ENCODE measurements around the gene HDHD5. TPM values are rescaled to one million over a fixed set of nuclear protein-coding genes. Genes with fewer than 3 reads are reported as not detected.

The HDHD5 gene
- total RNA-seq, 1 experiment from 2014 or later: 68.4 TPM

- no CpG with 5 or more reads among the region's 7 CpGs for WGBS (ENCODE audit: extremely low coverage, insufficient read length, low lambda C conversion rate)
- no peak overlapping the region for H4K8ac ChIP-seq (replicated peaks; ENCODE audit: insufficient read length, low read depth, low read length)
These were observed 63.0 kb downstream of the HDHD5 start for GRCh38 chr22:17096071-17096470.

More at GRCh38 chr22:17096071-17096470, 63.0 kb downstream of the HDHD5 start:
- no peak for TF ChIP-seq CTCF (conservative IDR thresholded peaks at IDR 0.05)
- Histone ChIP-seq H2BK12ac (ENCODE audit: insufficient read length, low read depth, low read length) (no peak overlapping the region), H3T11ph (ENCODE audit: low read length) (no peak overlapping the region), H3K79me1 (ENCODE audit: insufficient read depth, low read depth, low read length, poor library complexity, severe bottlenecking) (peaks cover 5% of the 10 kb centered on the region), H3K23ac (ENCODE audit: insufficient read length, low read depth, low read length) (no peak overlapping the region), H4K91ac (ENCODE audit: insufficient read length, low read depth, low read length) (no peak overlapping the region), H3K4me2 (ENCODE audit: insufficient read depth, insufficient read length, low read length) (no peak overlapping the region), H3K14ac (ENCODE audit: insufficient read depth, low read length) (no peak overlapping the region), H2AFZ (ENCODE audit: low read length) (no peak overlapping the region), H3K27me3 (ENCODE audit: insufficient read depth, low read length) (no peaks in the 10 kb centered on the region), H2BK120ac (ENCODE audit: low read depth, low read length, poor library complexity, severe bottlenecking) (no peak overlapping the region), H3K9me3 (ENCODE audit: control insufficient read depth, low read depth, low read length) (no peaks in the 10 kb centered on the region), H4K5ac (ENCODE audit: insufficient read length, low read depth, low read length) (no peak overlapping the region), H2BK20ac (ENCODE audit: low read depth, low read length, poor library complexity, severe bottlenecking) (no peak overlapping the region), H3K9ac (ENCODE audit: extremely low read depth, insufficient read length, low read length) (no peak overlapping the region), H3K56ac (ENCODE audit: insufficient read length, low read depth, low read length) (no peak overlapping the region), H2AK5ac (ENCODE audit: insufficient read length, low read length) (no peak overlapping the region), H2BK5ac (ENCODE audit: insufficient read length, low read length) (no peak overlapping the region), H3K79me2 (ENCODE audit: insufficient read depth, low read length) (no peaks in the 10 kb centered on the region), H3K18ac (ENCODE audit: insufficient read length, low read depth, low read length) (no peak overlapping the region), H3K23me2 (ENCODE audit: insufficient read length, low read depth, low read length, poor library complexity, severe bottlenecking) (no peaks in the 10 kb centered on the region), H4K20me1 (ENCODE audit: control insufficient read depth, insufficient read depth, insufficient read length) (no peaks in the 10 kb centered on the region), H2BK15ac (ENCODE audit: low read depth, low read length) (no peak overlapping the region), H3K27ac (ENCODE audit: insufficient read length, low read depth, low read length) (no peak overlapping the region), H3K4me1 (ENCODE audit: insufficient read depth, low read length) (no peaks in the 10 kb centered on the region), H3K4ac (ENCODE audit: low read depth, low read length) (no peak overlapping the region)
- H3K4me1 Mint-ChIP-seq: peaks cover 13 to 14% of the 10 kb centered on the region in 2 experiments; a peak in 3 of 4 replicates
- peaks cover 0 to 23% (median 5%) of the 10 kb centered on the region in 3 experiments; a peak in 5 of 7 replicates for H3K36me3 Mint-ChIP-seq (ENCODE audit: insufficient read depth in 1 of 3, low read depth in 3 of 3)
- DNase-seq: no peak
- H3K27me3 Mint-ChIP-seq (ENCODE audit: low read depth): no peaks in the 10 kb centered on the region
- no peaks in the 10 kb centered on the region for H3K9me3 Mint-ChIP-seq
- H3K4me3 Mint-ChIP-seq: no peak overlapping the region
- no peak overlapping the region for H3K27ac Mint-ChIP-seq
